Common myeloid progenitor, CD34-positive (primary cell): ENCODE measurements around the gene SLN.

ENCODE experiments used
- CTCF ChIA-PET: fragments of 350-600 bp; sonication (Branson Sonifier 250); formaldehyde crosslinking; loops from one replicate; lab custom pipeline; 2021; ENCODE audit warnings: antibody characterized with exemption; lab: Charles Lee
- POLR2A ChIA-PET: fragments of 350-600 bp; sonication (Branson Sonifier 250); formaldehyde crosslinking; loops from one replicate; lab custom pipeline; 2021; ENCODE audit warnings: antibody characterized with exemption; lab: Charles Lee
- DNase-seq, 3 donors: peaks; one replicate each; pipeline versions ENCODE4 v3.0.0 to v3.0.0-alpha.2; 2013
- H3K27ac ChIP-seq, 2 experiments: 1 replicate in 1 of 2; 2 replicates in 1 of 2; pipeline ENCODE4 v1.7.0; 2013; ENCODE audit warnings: inconsistent platforms in 2 of 2, low read length in 2 of 2, mild to moderate bottlenecking in 2 of 2, low read depth in 1 of 2, moderate library complexity in 1 of 2; ENCODE audit not compliant: severe bottlenecking in 2 of 2, insufficient read depth in 1 of 2, poor library complexity in 1 of 2
- H3K27me3 ChIP-seq, 5 experiments: replicated peaks in 2 of 5; 1 replicate in 3 of 5; 2 replicates in 2 of 5; pipeline versions ENCODE4 v1.6.1 to v1.7.0; 2013; ENCODE audit warnings: low read length in 4 of 5, mild to moderate bottlenecking in 2 of 5, moderate library complexity in 2 of 5, inconsistent platforms in 1 of 5; ENCODE audit not compliant: insufficient read depth in 5 of 5, control insufficient read depth in 4 of 5
- H3K36me3 ChIP-seq, 4 experiments: 1 replicate in 2 of 4; 2 replicates in 2 of 4; pipeline versions ENCODE4 v1.6.1 to v1.7.0; 2013; ENCODE audit warnings: low read length in 3 of 4, control low read depth in 1 of 4, mild to moderate bottlenecking in 1 of 4; ENCODE audit not compliant: control insufficient read depth in 4 of 4, insufficient read depth in 4 of 4
- H3K4me1 ChIP-seq, 4 experiments: 1 replicate in 3 of 4; 2 replicates in 1 of 4; pipeline versions ENCODE4 v1.6.1 to v1.7.1; 2013; ENCODE audit warnings: low read length in 3 of 4, mild to moderate bottlenecking in 3 of 4, control low read depth in 1 of 4, inconsistent platforms in 1 of 4, moderate library complexity in 1 of 4; ENCODE audit not compliant: control insufficient read depth in 4 of 4, insufficient read depth in 4 of 4; ENCODE audit errors: control extremely low read depth in 1 of 4
- H3K4me3 ChIP-seq, 7 experiments: 1 replicate in 4 of 7; 2 replicates in 3 of 7; pipeline versions ENCODE4 v1.5.1 to v1.7.0; 2013; ENCODE audit warnings: mild to moderate bottlenecking in 7 of 7, low read length in 6 of 7, moderate library complexity in 6 of 7, inconsistent platforms in 2 of 7, low read depth in 2 of 7, control low read depth in 1 of 7; ENCODE audit not compliant: insufficient read depth in 4 of 7, control insufficient read depth in 1 of 7; ENCODE audit errors: extremely low read depth in 1 of 7
- H3K9me3 ChIP-seq, 5 experiments: 1 replicate in 4 of 5; 2 replicates in 1 of 5; pipeline versions ENCODE4 v1.6.1 to v1.7.1; 2013; ENCODE audit warnings: low read length in 4 of 5, mild to moderate bottlenecking in 2 of 5, inconsistent platforms in 1 of 5, low read depth in 1 of 5, moderate library complexity in 1 of 5; ENCODE audit not compliant: control insufficient read depth in 4 of 5, insufficient read depth in 2 of 5; ENCODE audit errors: control extremely low read depth in 1 of 5
- WGBS: methylation state at CpG from one replicate; pipeline ENCODE4 v1.1.5; 2013; ENCODE audit not compliant: insufficient coverage; 5-methylcytosine and 5-hydroxymethylcytosine counted together

SLN gene

DNA sequence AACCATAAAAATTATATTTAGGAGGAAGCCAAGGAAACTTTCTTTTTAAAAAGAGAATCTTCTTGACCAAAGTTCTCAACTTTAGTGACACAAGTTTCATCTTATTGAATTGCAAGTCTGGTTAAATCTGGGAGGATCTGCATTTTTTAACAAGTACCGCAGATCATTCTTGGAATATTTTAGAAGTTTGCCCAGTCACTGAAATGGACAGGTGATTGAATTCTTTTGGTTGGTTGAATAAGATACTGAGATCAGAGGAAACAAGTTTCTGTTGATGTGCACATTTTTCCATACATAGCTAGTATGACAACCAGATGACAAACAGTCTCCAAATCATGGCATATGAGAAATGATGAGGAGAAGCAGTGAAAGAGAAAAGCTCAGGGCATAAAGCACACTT is 50.2 kb downstream of the SLN start:
- no CpG with 5 or more reads among the region's 1 CpG for WGBS
- Histone ChIP-seq H3K27me3 (peaks cover 0 to 2% (median 0%) of the 10 kb centered on the region in 5 experiments), H3K36me3 (no peaks in the 10 kb centered on the region), H3K9me3 (no peaks in the 10 kb centered on the region), H3K4me1 (no peaks in the 10 kb centered on the region), H3K27ac (no peak overlapping the region), H3K4me3 (no peak overlapping the region)
- POLR2A ChIA-PET, result no interaction called here
- no peak for DNase-seq
- CTCF ChIA-PET, result no interaction called here

DNA sequence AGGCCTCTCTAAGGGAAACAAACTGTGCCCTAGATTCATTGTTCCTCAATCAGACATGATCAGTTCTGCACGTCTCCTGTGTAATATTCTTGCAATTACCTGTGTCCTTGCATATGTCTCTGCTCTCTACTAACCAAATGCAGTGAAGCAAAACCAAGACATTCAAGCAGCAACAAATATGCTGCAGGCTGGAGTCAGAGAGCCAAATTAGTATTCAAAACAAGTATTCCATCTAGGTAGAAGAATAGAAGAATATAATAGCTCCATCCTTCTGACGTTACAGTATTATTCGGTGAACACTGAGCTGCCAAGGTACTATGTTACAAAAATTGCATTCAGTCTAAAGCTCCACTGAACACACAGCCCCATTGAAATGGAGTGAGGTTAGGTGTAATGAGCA is 51.8 kb downstream of the SLN start:
- ChIA-PET POLR2A (no interaction called here), CTCF (no interaction called here)
- Histone ChIP-seq H3K4me1 (peaks cover 0 to 6% (median 1%) of the 10 kb centered on the region in 4 experiments), H3K27me3 (peaks cover 0 to 2% (median 0%) of the 10 kb centered on the region in 5 experiments), H3K27ac (no peak overlapping the region), H3K36me3 (no peaks in the 10 kb centered on the region), H3K9me3 (no peaks in the 10 kb centered on the region), H3K4me3 (no peak overlapping the region)
- WGBS, result 91% methylated on average over 1 of the region's 3 CpGs
- no peak for DNase-seq

DNA sequence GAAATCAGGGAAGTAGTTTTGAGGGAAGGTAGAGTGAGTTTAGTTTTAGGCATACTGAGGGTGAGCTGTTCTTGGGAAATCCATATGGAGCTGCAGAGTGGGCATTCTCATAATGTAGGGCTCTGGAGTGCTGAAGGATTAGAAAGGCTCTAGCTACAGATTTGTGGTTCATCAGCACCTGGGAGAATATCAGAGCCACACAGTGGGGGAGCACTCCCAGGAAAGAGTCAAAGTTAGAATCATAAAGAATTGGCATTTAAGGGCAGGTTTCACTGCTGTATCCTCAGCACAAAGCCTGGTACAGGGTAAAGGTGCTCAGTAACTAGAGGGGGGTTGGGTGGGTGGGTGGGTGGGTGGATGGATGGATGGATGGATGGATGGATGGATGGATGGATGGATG is 52.5 kb downstream of the SLN start:
- DNase-seq, result no peak
- peaks cover 0 to 2% (median 0%) of the 10 kb centered on the region in 5 experiments for H3K27me3 ChIP-seq
- ChIA-PET POLR2A (no interaction called here), CTCF (interaction anchor here (1.3 kb wide), 1 partner anchor 12 kb away, joined by 4 read pairs; no protein-coding TSS in a partner anchor)
- H3K9me3 ChIP-seq, result no peaks in the 10 kb centered on the region
- peaks cover 0 to 6% (median 1%) of the 10 kb centered on the region in 4 experiments for H3K4me1 ChIP-seq
- H3K4me3 ChIP-seq, result no peak overlapping the region
- no peaks in the 10 kb centered on the region for H3K36me3 ChIP-seq
- H3K27ac ChIP-seq, result no peak overlapping the region
